Ramos (cell line): Measurements from ENCODE around the gene HYAL1.
"Not testable (repeated sequence)": the region's sequence is repeated elsewhere in the genome, so short reads cannot be mapped to it uniquely, and the experiment has no call there.

ENCODE experiments used
- in situ Hi-C: fragments of 300-500 bp; cut with MboI; formaldehyde crosslinking; loops from one replicate; pipeline ENCODE4 v1.14.3; 2022; ENCODE audit warnings: low sequenced_read_pairs; ENCODE audit not compliant: unreplicated experiment

Gene HYAL1

GRCh38 chr3:50319894-50320625 lies 16.7 kb upstream of the HYAL1 start:
- in situ Hi-C loops, result no loop called here

GRCh38 chr3:50319181-50319893 lies 16.0 kb upstream of the HYAL1 start:
- in situ Hi-C loops, result no loop called here

GRCh38 chr3:50318615-50319014 lies 15.2 kb upstream of the HYAL1 start:
- in situ Hi-C loops, result no loop called here

GRCh38 chr3:50318163-50318562 lies 14.8 kb upstream of the HYAL1 start:
- in situ Hi-C loops, result no loop called here

- in situ Hi-C loops, result no loop called here
Measured at GRCh38 chr3:50317300-50317699, 13.9 kb upstream of the HYAL1 start.

- in situ Hi-C loops, result no loop called here
Measured at GRCh38 chr3:50316657-50317242, 13.4 kb upstream of the HYAL1 start.

GRCh38 chr3:50314816-50315215 lies 11.4 kb upstream of the HYAL1 start:
- in situ Hi-C loops, result no loop called here

GRCh38 chr3:50314342-50314741 lies 11.0 kb upstream of the HYAL1 start:
- in situ Hi-C loops, result no loop called here

GRCh38 chr3:50312041-50312440 lies 8.7 kb upstream of the HYAL1 start:
- in situ Hi-C loops, result not testable (repeated sequence)

GRCh38 chr3:50304601-50305000 lies 1.2 kb upstream of the HYAL1 start:
- in situ Hi-C loops, result no loop called here

- in situ Hi-C loops, result no loop called here
Measured at GRCh38 chr3:50302095-50303012, 1.0 kb downstream of the HYAL1 start.

GRCh38 chr3:50300681-50301254 lies 2.6 kb downstream of the HYAL1 start:
- in situ Hi-C loops, result no loop called here

GRCh38 chr3:50299929-50300680 lies 3.3 kb downstream of the HYAL1 start:
- in situ Hi-C loops, result no loop called here

- in situ Hi-C loops, result no loop called here
Measured at GRCh38 chr3:50299638-50299928, 3.8 kb downstream of the HYAL1 start.

- in situ Hi-C loops, result no loop called here
Measured at GRCh38 chr3:50298836-50299637, 4.3 kb downstream of the HYAL1 start, which contains the start of the genes HYAL3 and NAA80. Gene HYAL3, minus strand, starts transcription at chr3:50299405. Its CDS starts 3,803 bp downstream, at chr3:50295602. Gene NAA80, minus strand, starts transcription at chr3:50299405. Its CDS starts 1,942 bp downstream, at chr3:50297463.

- in situ Hi-C loops, result no loop called here
Measured at GRCh38 chr3:50297896-50298725, 5.3 kb downstream of the HYAL1 start.

- in situ Hi-C loops, result no loop called here
Measured at GRCh38 chr3:50297384-50297775, 6.0 kb downstream of the HYAL1 start.
